Activated CD4-positive, alpha-beta T cell treated with anti-CD3 and anti-CD28 coated beads, Interleukin-10, Interleukin-2, amounts not matched to agents 100 ng/mL and 50 ng/mL, durations not matched to agents 16 hours and 8 hours (primary cell): ENCODE results near the gene UNC93B1.
"Not testable (repeated sequence)": the region's sequence is repeated elsewhere in the genome, so short reads cannot be mapped to it uniquely, and the experiment has no call there.

Experiments used
- DNase-seq: peaks from one replicate; pipeline ENCODE4 v3.0.0-alpha.2; 2020

Gene UNC93B1

GRCh38 chr11:67982255-67982857 is 21.5 kb downstream of the UNC93B1 start:
- DNase-seq: not testable (repeated sequence)

GRCh38 chr11:67981226-67981625 is 22.7 kb downstream of the UNC93B1 start:
- not testable (repeated sequence) for DNase-seq

GRCh38 chr11:67978766-67979418 is 25.0 kb downstream of the UNC93B1 start:
- DNase-seq: not testable (repeated sequence)

- not testable (repeated sequence) for DNase-seq
These were observed 29.2 kb downstream of the UNC93B1 start for GRCh38 chr11:67974746-67975145.

- not testable (repeated sequence) for DNase-seq
These were observed 38.0 kb downstream of the UNC93B1 start for GRCh38 chr11:67965830-67966348.

- DNase-seq: not testable (repeated sequence)
These were observed 39.2 kb downstream of the UNC93B1 start for GRCh38 chr11:67964746-67965145.

- not testable (repeated sequence) for DNase-seq
These were observed 40.0 kb downstream of the UNC93B1 start for GRCh38 chr11:67963879-67964278.

- DNase-seq: not testable (repeated sequence)
These were observed 40.7 kb downstream of the UNC93B1 start for GRCh38 chr11:67963217-67963616.

- not testable (repeated sequence) for DNase-seq
These were observed 47.7 kb downstream of the UNC93B1 start for GRCh38 chr11:67956236-67956635.

GRCh38 chr11:67955461-67956007 is 48.4 kb downstream of the UNC93B1 start:
- DNase-seq: peak; percentile 73

- not testable (repeated sequence) for DNase-seq
These were observed 48.9 kb downstream of the UNC93B1 start for GRCh38 chr11:67954971-67955370.

GRCh38 chr11:67954251-67954650 is 49.6 kb downstream of the UNC93B1 start:
- DNase-seq: not testable (repeated sequence)

- DNase-seq: not testable (repeated sequence)
These were observed 53.2 kb downstream of the UNC93B1 start for GRCh38 chr11:67950705-67951104.

- not testable (repeated sequence) for DNase-seq
These were observed 56.1 kb downstream of the UNC93B1 start for GRCh38 chr11:67947785-67948184.

- not testable (repeated sequence) for DNase-seq
These were observed 57.5 kb downstream of the UNC93B1 start for GRCh38 chr11:67946403-67946802.

GRCh38 chr11:67943406-67943805 is 60.5 kb downstream of the UNC93B1 start:
- DNase-seq: not testable (repeated sequence)
